Measurements from ENCODE around the gene TRERF1.

GRCh38 chr6:42326248-42326647, 125.5 kb downstream of the TRERF1 start:
- TF ChIP-seq CTCF (IDR thresholded peaks at IDR 0.05 in 4 of 5, conservative IDR thresholded peaks at IDR 0.05 in 1 of 5) (no peak), POLR2A (IDR thresholded peaks at IDR 0.05) (no peak)

Data from gastrocnemius medialis (tissue), 4 donors.